ENCODE measurements around the gene PTGS2. TPM values are rescaled to one million over a fixed set of nuclear protein-coding genes. Genes with fewer than 3 reads are reported as not detected.

The PTGS2 gene
- total RNA-seq: 0.81 TPM
- long read RNA-seq, partial matches to known transcripts: 1 of 2 reads
- long read RNA-seq, other reads (novel, unspliced or antisense): 1 of 2 reads

DNA sequence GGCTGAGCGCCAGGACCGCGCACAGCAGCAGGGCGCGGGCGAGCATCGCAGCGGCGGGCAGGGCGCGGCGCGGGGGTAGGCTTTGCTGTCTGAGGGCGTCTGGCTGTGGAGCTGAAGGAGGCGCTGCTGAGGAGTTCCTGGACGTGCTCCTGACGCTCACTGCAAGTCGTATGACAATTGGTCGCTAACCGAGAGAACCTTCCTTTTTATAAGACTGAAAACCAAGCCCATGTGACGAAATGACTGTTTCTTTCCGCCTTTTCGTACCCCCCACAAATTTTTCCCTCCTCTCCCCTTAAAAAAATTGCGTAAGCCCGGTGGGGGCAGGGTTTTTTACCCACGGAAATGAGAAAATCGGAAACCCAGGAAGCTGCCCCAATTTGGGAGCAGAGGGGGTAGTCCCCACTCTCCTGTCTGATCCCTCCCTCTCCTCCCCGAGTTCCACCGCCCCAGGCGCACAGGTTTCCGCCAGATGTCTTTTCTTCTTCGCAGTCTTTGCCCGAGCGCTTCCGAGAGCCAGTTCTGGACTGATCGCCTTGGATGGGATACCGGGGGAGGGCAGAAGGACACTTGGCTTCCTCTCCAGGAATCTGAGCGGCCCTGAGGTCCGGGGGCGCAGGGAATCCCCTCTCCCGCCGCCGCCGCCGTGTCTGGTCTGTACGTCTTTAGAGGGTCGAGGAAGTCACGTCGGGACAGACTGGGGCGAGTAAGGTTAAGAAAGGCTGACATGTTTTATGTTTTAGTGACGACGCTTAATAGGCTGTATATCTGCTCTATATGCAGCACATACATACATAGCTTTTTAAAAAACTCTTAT, at the start of gene PTGS2:
Gene PTGS2 (minus strand): TSS at position 179 of the 817 bp plus-strand sequence. CDS start 133 bp downstream, at position 46.
- intact Hi-C loops (cut with DNase I): loop anchor here (10.0 kb wide), 1 partner anchor 214 kb away; no protein-coding TSS in a partner anchor
- peak; percentile 88 for DNase-seq (ENCODE audit: low spot score)

DNA sequence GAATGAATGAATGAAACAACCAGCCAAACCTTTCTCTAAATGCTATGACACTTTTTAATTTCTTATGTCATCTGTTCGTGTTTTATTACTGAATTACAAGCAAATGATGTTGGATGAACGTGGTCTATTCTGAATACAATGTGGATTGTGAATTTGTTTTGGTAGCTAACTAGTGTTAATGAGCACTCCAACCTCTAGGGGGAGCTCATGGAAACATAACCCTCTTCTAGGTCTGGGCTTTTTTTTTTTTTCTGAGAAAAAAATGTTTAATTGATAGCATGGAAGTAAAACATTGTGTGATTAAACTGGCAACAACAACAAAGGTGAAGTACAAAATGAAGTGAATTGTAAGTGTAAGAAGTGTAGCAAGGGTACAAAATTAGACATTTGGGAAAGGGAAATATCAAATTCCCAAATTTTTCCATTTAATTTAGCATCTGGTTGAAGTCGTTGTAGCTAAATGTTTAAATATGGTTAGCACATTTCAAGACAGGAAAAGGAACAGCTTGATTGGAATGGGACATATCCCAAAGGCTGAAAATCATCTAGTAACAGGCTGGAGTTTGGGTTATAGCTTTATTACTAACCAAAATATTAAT, 42.6 kb upstream of the PTGS2 start:
- intact Hi-C loops (cut with DNase I): no loop called here
- no peak for DNase-seq (ENCODE audit: low spot score)

DNA sequence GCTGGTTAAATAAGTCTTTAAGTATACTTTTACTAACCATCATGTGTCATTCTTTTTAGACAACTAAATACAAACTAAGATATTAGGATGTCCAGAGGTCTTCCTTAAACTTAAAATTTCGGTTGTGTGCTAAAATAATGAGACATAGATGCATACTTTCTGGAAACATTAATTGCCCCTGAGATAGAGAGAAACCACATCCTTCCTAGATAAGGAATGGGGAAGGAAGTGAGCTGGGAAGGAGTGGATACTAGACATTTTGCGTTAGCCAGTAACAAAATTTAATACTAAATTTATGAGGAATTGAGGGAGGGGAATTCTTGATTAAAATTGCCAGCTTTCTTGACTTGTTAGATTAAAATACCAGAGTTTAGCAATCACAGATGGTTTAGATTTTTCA, 37.1 kb upstream of the PTGS2 start:
- DNase-seq (ENCODE audit: low spot score): no peak
- intact Hi-C loops (cut with DNase I): no loop called here

DNA sequence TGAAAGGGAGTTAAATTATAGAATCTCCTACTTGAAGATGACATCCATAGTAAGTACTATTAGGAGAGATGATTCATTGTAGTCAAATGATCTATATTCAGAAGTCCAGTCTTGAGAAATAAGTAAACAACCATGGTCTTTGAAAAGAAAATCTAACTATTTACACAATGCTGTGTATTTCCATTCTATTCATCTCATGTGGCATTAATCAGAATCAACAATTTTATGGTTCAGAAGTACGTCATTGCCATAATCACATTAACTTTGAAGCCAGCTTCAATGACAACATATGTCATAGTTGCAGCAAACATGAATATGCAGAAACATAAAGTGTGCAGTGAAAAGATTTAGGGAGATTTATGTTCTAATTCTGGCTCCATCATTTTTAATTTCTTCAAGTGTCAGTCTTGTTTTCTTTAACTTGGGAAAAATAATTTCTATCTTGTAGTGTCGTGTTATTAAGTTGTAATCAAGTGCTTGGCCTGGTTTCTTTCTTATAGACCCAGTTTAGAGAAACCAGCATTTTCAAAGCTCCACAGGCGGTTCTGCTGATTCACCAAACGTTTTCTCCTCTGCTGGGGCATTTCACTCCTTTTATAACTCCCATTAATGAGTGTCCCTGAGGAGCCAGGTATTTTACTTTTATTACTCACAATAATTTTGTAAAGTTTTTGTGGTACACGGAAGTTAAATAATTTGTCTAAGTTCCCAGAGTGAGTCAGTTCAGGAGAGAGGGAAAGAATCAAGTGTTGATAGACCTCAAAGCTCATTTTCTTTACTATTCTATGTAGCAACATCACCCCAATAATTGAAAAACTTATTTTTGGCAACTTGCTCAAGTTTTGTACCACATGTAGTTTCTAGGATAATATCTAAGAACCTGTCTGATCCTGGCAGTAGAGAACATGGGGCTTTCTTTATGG, 35.9 kb upstream of the PTGS2 start:
- intact Hi-C loops (cut with DNase I): no loop called here
- DNase-seq (ENCODE audit: low spot score): no peak

DNA sequence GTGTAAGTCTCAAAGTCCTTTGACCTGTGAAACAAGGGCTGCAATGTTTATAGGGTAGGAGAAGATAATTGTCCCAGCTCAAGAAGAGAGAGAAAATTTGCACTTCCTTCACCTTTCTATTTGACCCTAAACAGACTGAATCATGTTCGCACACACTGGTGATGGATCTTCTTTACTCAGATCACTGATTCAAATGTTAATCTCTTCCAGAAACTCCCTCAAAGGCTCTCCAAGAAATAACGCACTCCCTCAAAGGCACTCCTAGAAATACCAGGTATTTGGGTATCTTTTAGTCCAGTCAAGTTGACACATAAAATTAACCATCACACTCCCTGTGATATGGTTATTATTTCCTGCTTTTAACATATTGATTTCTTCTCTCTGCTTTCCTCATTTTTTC, 30.5 kb upstream of the PTGS2 start:
- intact Hi-C loops (cut with DNase I): no loop called here
- no peak for DNase-seq (ENCODE audit: low spot score)

DNA sequence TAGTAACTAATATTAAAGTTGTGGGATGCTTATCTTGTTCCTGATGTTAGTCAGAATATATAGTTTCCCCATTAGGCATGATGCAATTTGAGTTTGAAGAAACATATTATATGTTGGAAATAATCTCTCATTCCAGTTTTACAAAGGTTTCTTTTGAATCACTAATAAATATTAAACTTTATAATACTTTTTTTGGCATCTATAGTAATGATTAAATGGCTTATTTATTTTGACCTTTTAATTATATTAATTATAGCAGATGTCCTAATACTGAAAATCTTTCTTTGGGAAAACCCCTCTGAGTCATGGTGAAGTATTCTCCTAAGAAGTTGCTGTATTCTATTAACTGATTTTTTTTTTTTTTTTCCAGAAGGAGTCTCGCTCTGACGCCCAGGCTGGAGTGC, 28.5 kb upstream of the PTGS2 start:
- intact Hi-C loops (cut with DNase I): no loop called here
- no peak for DNase-seq (ENCODE audit: low spot score)

- intact Hi-C loops (cut with DNase I): no loop called here
- DNase-seq (ENCODE audit: low spot score): no peak
These were observed 23.1 kb upstream of the PTGS2 start for GRCh38 chr1:186703209-186703766.

- intact Hi-C loops (cut with DNase I): no loop called here
These were observed 20.5 kb upstream of the PTGS2 start for GRCh38 chr1:186700722-186701121.

DNA sequence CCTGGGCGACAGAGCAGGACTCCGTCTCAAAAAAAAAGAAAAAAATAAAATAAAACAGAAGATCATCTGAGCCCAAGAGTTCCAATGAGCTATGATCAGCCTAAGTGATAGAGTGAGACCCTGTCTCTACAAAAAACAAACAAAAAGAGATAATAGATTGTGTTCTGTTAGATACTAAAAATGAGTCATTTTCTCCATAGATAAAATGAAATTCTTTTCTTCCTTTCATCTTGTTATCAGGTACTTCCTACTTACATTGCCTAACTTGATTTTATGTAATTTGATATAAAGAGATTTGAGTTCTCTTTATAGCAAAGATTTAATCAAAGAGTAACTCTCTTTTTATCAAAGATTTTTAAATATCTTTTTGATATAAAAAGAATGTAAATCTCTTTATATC, 19.3 kb upstream of the PTGS2 start:
- no peak for DNase-seq (ENCODE audit: low spot score)
- intact Hi-C loops (cut with DNase I): no loop called here

More at GRCh38 chr1:186700722-186701121, 20.5 kb upstream of the PTGS2 start:
- no peak for DNase-seq (ENCODE audit: low spot score)

- intact Hi-C loops (cut with DNase I): loop anchor here (10.0 kb wide), 1 partner anchor 205 kb away; no protein-coding TSS in a partner anchor
These were observed 9.7 kb upstream of the PTGS2 start for GRCh38 chr1:186689907-186690306.

DNA sequence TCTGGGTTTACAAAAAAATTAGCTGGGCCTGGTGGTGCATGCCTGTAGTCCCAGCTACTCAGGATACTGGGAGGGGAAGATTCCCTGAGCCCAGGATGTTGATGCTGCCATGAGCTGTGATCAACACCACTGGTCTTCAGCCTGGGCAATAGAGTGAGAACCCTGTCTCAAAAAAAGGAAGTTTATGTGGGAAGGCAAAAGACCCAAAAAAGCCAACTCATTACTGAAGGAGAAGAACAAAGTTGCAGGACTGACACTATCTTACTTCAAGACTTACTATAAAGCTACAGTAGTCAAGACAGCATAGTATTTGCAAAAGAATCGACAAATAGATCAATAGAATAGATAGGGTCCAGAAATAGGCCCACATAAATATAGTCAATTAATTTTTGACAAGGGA, 9.2 kb upstream of the PTGS2 start:
- intact Hi-C loops (cut with DNase I): loop anchor here (10.0 kb wide), 1 partner anchor 205 kb away; no protein-coding TSS in a partner anchor
- DNase-seq (ENCODE audit: low spot score): no peak

More at GRCh38 chr1:186689907-186690306, 9.7 kb upstream of the PTGS2 start:
- DNase-seq (ENCODE audit: low spot score): no peak

DNA sequence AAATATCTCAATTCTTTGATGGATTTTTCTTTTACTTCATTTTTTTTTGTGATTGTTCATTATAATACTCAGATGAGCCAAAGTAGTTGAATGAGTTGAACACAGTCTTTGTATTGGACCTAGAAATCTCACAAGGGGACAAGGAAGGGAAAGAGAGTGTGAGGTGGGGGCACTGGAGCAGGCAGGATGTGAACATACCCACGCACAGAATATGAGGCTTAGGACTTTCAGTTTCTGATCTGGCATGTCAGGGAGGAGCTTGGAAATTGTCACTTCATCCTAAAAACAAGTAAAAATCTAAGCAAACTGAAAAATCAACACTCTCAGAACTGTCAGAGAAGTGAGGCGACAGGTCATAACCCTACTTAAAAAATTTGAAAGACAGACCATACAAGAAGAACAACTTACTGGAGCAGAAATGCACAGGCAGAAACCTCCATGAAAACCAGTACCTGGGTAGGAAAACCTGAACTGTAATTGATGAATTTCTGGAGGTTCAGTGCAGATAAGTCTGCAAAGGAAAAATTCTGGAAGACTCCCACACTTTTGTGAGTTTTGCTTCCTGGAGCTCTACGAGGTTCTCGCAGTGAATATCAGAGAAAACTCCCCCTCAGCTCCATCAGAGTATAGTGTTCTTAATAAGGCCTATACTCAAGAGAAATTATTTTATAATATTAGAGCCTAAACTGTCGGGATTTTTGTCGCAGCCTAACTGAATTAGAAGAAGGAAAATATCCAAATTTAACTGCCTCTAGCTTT, 3.6 kb upstream of the PTGS2 start:
- no peak for DNase-seq (ENCODE audit: low spot score)
- intact Hi-C loops (cut with DNase I): loop anchor here (10.0 kb wide), 1 partner anchor 211 kb away; no protein-coding TSS in a partner anchor

GRCh38 chr1:186682736-186683135, 2.5 kb upstream of the PTGS2 start:
- intact Hi-C loops (cut with DNase I): loop anchor here (10.0 kb wide), 1 partner anchor 212 kb away; no protein-coding TSS in a partner anchor
- DNase-seq (ENCODE audit: low spot score): no peak

DNA sequence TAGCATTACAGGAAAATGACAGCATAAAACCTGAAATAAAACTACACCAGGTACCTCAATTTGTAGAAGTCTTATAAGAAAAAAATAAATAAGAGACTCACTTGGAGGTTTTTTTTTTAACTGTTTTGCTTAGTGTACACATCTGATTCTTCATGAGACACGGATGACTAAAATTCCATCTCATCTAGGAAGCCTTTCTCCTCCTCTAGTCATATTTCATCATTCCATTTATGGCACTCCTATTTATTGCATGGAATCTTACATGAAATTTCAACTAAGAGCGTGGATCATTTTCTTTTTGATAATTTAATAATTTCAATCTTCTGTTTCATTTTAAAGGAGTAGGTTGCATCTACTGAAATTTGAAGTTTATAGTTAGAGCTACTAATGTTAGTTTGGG, 1.6 kb upstream of the PTGS2 start:
- DNase-seq (ENCODE audit: low spot score): no peak
- intact Hi-C loops (cut with DNase I): loop anchor here (10.0 kb wide), 1 partner anchor 213 kb away; no protein-coding TSS in a partner anchor

DNA sequence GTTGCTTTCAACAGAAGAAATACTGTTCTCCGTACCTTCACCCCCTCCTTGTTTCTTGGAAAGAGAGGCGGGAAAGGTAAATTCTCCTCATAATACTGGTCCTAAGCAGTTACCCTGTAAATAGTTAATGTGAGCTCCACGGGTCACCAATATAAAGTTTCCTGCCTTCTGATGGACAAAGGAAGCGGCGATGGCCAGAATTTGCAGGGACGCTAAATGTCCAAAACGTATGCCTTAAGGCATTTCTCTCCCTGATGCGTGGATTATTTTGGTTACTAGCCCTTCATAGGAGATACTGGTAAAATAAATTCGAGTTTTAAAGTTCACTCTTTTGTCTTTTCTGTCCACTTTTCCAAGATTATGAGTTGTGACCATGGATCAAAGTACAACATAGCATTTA, 898 bp upstream of the PTGS2 start:
- intact Hi-C loops (cut with DNase I): loop anchor here (10.0 kb wide), 1 partner anchor 214 kb away; no protein-coding TSS in a partner anchor
- no peak for DNase-seq (ENCODE audit: low spot score)

GRCh38 chr1:186679924-186680244, 339 bp downstream of the PTGS2 start:
- intact Hi-C loops (cut with DNase I): loop anchor here (10.0 kb wide), 1 partner anchor 215 kb away; no protein-coding TSS in a partner anchor
- no peak for DNase-seq (ENCODE audit: low spot score)

DNA sequence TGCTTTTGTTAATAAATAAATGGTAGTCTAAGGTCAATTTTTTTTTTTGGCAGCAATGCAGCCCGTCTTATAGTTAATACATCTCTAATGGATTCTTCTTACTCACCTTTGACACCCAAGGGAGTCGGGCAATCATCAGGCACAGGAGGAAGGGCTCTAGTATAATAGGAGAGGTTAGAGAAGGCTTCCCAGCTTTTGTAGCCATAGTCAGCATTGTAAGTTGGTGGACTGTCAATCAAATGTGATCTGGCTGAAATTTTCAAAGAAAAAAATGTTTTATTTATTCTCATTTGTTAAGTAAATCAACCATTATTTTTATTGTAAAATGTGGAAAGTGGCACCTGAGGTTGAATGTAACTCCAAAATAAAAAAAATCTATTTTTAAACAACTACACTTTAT, 2.1 kb downstream of the PTGS2 start:
- intact Hi-C loops (cut with DNase I): no loop called here

DNA sequence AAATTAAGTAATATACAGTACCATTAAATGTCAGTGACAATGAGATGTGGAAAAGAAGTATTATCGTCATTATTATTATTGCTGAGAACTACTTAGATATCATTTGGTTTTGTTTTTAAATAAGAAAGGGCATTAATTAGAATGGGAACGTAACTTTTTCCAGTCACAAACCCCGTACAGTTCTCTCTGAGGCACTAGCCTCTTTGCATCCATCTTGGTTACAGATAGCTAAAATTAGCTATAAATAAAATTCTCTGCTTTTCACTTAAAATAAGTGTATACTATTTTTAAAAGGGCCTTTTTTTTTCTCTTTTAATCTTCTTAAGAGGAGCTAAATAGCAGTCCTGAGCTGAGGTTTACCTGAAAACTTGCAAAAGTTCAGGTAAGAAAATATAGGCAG, 7.6 kb downstream of the PTGS2 start:
- intact Hi-C loops (cut with DNase I): no loop called here
- DNase-seq (ENCODE audit: low spot score): no peak

More for the DNA sequence above, 2.1 kb downstream of the PTGS2 start:
- no peak for DNase-seq (ENCODE audit: low spot score)

- intact Hi-C loops (cut with DNase I): no loop called here
- no peak for DNase-seq (ENCODE audit: low spot score)
These were observed 8.1 kb downstream of the PTGS2 start for GRCh38 chr1:186672131-186672530.
